ENCODE data around the gene SLC11A2. TPM values are rescaled to one million over a fixed set of nuclear protein-coding genes. Genes with fewer than 3 reads are reported as not detected.

SLC11A2 gene
- polyA plus RNA-seq, 1 donor (not counting 4 experiments of a cell fraction or from before 2014, with no cell fraction given): 38.9 TPM

DNA sequence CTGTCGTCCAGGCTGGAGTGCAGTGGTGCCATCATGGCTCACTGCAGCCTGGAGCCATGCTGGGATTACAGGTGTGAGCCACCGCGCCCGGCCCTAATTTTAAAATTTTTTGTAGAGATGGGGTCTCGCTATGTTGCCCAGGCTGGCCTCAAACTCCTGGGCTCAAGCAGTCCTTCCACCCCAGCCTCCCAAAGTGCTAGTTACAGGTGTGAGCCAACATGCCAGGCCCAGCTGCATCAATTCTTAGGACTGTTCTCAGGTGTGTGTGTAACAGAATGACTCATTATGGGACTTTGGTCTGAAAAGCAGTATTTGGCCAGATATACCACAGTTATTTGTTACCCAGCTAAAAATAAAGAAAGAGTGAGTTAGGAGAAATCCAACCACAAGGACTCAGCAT lies 39.3 kb upstream of the SLC11A2 start:
- Histone ChIP-seq H3K9ac (ENCODE audit: control insufficient read depth, extremely low read depth, insufficient read depth, low read length) (no peak overlapping the region), H3K9me3 (ENCODE audit: control insufficient read depth, low read depth, low read length) (no peaks in the 10 kb centered on the region), H4K20me1 (ENCODE audit: control insufficient read depth, extremely low read depth, insufficient read depth, low read length) (no peaks in the 10 kb centered on the region), H3K4me2 (ENCODE audit: control insufficient read depth, extremely low read depth, insufficient read depth, low read depth, low read length) (no peak overlapping the region), H3K27ac (ENCODE audit: control insufficient read depth, insufficient read depth, low read length) (no peak overlapping the region), H2AFZ (ENCODE audit: control insufficient read depth, low read length) (no peak overlapping the region), H3K4me3 (ENCODE audit: control insufficient read depth in 2 of 3, extremely low read depth in 1 of 3, insufficient read depth in 2 of 3, low read depth in 1 of 3, low read length in 3 of 3) (no peak overlapping the region), H3K4me1 (ENCODE audit: control insufficient read depth, extremely low read depth, insufficient read depth, low read length) (peaks cover 3% of the 10 kb centered on the region), H3K27me3 (ENCODE audit: control insufficient read depth, extremely low read depth, insufficient read depth, low read length) (no peaks in the 10 kb centered on the region), H3K36me3 (ENCODE audit: control insufficient read depth in 2 of 2, extremely low read depth in 1 of 2, insufficient read depth in 2 of 2, low read length in 2 of 2) (peaks cover 32 to 46% of the 10 kb centered on the region in 2 experiments), H3K9me1 (ENCODE audit: control insufficient read depth, extremely low read depth, insufficient read depth, low read length) (no peaks in the 10 kb centered on the region), H3K79me2 (ENCODE audit: control insufficient read depth, insufficient read depth, low read length) (no peaks in the 10 kb centered on the region)
- TF ChIP-seq EZH2 (IDR thresholded peaks at IDR 0.05; ENCODE audit: low read length): no peak
- TF ChIP-seq, protein P1, sequence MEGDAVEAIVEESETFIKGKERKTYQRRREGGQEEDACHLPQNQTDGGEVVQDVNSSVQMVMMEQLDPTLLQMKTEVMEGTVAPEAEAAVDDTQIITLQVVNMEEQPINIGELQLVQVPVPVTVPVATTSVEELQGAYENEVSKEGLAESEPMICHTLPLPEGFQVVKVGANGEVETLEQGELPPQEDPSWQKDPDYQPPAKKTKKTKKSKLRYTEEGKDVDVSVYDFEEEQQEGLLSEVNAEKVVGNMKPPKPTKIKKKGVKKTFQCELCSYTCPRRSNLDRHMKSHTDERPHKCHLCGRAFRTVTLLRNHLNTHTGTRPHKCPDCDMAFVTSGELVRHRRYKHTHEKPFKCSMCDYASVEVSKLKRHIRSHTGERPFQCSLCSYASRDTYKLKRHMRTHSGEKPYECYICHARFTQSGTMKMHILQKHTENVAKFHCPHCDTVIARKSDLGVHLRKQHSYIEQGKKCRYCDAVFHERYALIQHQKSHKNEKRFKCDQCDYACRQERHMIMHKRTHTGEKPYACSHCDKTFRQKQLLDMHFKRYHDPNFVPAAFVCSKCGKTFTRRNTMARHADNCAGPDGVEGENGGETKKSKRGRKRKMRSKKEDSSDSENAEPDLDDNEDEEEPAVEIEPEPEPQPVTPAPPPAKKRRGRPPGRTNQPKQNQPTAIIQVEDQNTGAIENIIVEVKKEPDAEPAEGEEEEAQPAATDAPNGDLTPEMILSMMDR (optimal IDR thresholded peaks at IDR 0.05 in 1 of 3, IDR thresholded peaks at IDR 0.05 in 1 of 3, conservative IDR thresholded peaks at IDR 0.05 in 1 of 3; ENCODE audit: extremely low read depth in 1 of 3, insufficient read depth in 2 of 3, low read length in 3 of 3): no peak
- dilution Hi-C loops (cut with MboI; ENCODE audit: extremely low pct_ligation_motif_present, low sequenced_read_pairs): no loop called here
- DNase-seq (ENCODE audit: low read depth, low spot score): no peak
- FAIRE-seq: no peak

DNA sequence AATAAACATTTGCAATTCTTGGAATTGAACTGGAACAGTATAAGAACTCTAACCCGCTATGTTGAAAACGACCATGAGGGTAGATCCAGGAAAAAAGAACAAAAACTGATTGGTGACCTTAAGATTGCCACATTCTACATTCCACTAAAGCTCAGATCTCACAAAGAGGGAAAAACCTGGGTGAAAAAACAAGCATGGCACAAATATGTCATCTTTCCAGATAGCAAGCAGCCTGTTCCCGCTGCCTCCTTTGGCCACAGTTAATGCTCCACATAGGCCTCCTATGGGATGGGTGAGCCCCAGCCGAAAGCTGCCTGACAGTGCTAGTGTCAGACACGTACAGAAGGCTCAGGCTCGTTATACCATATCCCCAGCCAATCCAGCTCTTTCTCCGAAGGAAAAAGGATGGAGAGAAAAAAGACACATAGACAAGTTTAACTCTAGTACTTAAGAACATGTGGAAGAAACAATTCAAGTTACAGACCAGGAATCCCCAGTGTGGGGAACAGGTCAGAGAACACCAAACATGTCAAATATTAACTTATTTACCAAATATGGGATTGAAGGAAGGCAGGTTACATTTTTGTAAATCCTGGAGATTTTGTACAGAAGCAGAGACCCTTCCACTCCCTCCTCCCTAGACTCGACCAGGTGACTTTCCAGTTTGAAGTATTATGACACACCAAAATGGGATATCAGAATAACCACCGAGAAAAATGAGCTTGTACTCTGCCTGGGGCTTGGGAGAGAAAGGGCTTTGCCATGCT lies 36.6 kb upstream of the SLC11A2 start:
- H3K4me3 ChIP-seq (ENCODE audit: control insufficient read depth in 2 of 3, extremely low read depth in 1 of 3, insufficient read depth in 2 of 3, low read depth in 1 of 3, low read length in 3 of 3): no peak overlapping the region
- peaks cover 2% of the 10 kb centered on the region for H3K9me1 ChIP-seq (ENCODE audit: control insufficient read depth, extremely low read depth, insufficient read depth, low read length)
- no peak for FAIRE-seq
- no peaks in the 10 kb centered on the region for H3K9me3 ChIP-seq (ENCODE audit: control insufficient read depth, low read depth, low read length)
- H3K27ac ChIP-seq (ENCODE audit: control insufficient read depth, insufficient read depth, low read length): no peak overlapping the region
- H3K27me3 ChIP-seq (ENCODE audit: control insufficient read depth, extremely low read depth, insufficient read depth, low read length): no peaks in the 10 kb centered on the region
- H2AFZ ChIP-seq (ENCODE audit: control insufficient read depth, low read length): no peak overlapping the region
- no peak for DNase-seq (ENCODE audit: low read depth, low spot score)
- dilution Hi-C loops (cut with MboI; ENCODE audit: extremely low pct_ligation_motif_present, low sequenced_read_pairs): no loop called here
- no peaks in the 10 kb centered on the region for H3K79me2 ChIP-seq (ENCODE audit: control insufficient read depth, insufficient read depth, low read length)
- peaks cover 36 to 55% of the 10 kb centered on the region in 2 experiments for H3K36me3 ChIP-seq (ENCODE audit: control insufficient read depth in 2 of 2, extremely low read depth in 1 of 2, insufficient read depth in 2 of 2, low read length in 2 of 2)
- H3K9ac ChIP-seq (ENCODE audit: control insufficient read depth, extremely low read depth, insufficient read depth, low read length): no peak overlapping the region
- H4K20me1 ChIP-seq (ENCODE audit: control insufficient read depth, extremely low read depth, insufficient read depth, low read length): no peaks in the 10 kb centered on the region
- TF ChIP-seq EZH2 (IDR thresholded peaks at IDR 0.05; ENCODE audit: low read length): no peak
- TF ChIP-seq, protein P1 (optimal IDR thresholded peaks at IDR 0.05 in 1 of 3, IDR thresholded peaks at IDR 0.05 in 1 of 3, conservative IDR thresholded peaks at IDR 0.05 in 1 of 3; ENCODE audit: extremely low read depth in 1 of 3, insufficient read depth in 2 of 3, low read length in 3 of 3): no peak
- H3K4me2 ChIP-seq (ENCODE audit: control insufficient read depth, extremely low read depth, insufficient read depth, low read depth, low read length): no peak overlapping the region
- H3K4me1 ChIP-seq (ENCODE audit: control insufficient read depth, extremely low read depth, insufficient read depth, low read length): no peaks in the 10 kb centered on the region
